GM12872 (cell line): ENCODE results near the gene CREB3L2.

Experiments
- TF ChIP-seq, protein P1 (sequence below): IDR thresholded peaks from 3 replicates; pipeline ENCODE4 v1.5.1; 2011; ENCODE audit warnings: low read depth, mild to moderate bottlenecking, low read length, moderate library complexity; ENCODE audit not compliant: insufficient read depth

The CREB3L2 gene

DNA sequence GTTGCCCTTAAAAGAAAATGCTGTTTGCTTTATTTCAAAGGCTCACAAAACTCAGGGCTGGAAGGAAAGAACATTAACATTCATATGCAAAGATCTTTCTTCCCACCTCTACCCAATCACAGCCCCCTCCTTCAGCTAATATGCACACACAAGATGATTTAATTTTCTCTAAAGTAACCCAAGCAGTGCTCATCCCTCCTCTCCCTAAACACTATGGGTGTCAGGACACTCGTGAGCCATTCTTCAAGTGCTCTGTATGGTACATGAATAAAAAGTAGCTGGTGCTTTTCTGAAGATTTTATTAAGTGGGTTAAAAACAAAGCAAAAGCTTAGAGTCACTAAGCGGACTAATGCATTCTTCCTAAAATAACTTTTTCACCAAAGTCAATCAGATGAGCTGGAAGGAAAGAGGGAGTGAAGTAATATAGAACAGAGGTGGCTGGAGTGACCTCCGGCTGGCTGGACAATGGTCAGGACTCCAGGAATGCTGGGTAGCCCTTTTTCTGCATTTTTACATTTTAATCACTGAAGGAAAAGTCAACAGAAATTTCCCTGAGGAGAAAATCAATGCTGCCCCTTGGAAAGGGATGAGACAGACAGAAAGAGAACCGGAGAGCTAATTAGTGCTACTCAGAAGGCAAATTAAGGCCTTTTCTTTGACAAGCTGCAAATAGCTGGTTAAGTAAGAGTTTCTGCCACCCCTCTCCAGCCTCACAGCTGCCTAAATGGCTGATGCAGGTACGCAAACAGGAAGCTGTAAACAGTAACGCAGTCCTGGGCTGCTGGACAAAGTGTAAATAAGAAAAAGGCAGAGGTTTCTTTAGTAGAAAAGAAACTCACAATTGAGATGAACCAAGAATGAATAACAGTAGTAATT, 161.7 kb downstream of the CREB3L2 start:
- TF ChIP-seq, protein P1, sequence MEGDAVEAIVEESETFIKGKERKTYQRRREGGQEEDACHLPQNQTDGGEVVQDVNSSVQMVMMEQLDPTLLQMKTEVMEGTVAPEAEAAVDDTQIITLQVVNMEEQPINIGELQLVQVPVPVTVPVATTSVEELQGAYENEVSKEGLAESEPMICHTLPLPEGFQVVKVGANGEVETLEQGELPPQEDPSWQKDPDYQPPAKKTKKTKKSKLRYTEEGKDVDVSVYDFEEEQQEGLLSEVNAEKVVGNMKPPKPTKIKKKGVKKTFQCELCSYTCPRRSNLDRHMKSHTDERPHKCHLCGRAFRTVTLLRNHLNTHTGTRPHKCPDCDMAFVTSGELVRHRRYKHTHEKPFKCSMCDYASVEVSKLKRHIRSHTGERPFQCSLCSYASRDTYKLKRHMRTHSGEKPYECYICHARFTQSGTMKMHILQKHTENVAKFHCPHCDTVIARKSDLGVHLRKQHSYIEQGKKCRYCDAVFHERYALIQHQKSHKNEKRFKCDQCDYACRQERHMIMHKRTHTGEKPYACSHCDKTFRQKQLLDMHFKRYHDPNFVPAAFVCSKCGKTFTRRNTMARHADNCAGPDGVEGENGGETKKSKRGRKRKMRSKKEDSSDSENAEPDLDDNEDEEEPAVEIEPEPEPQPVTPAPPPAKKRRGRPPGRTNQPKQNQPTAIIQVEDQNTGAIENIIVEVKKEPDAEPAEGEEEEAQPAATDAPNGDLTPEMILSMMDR = no peak

GRCh38 chr7:137838706-137839315, 163.1 kb downstream of the CREB3L2 start:
- TF ChIP-seq, protein P1 = no peak

- TF ChIP-seq, protein P1 = no peak
Measured at GRCh38 chr7:137836541-137836940, 165.3 kb downstream of the CREB3L2 start.

DNA sequence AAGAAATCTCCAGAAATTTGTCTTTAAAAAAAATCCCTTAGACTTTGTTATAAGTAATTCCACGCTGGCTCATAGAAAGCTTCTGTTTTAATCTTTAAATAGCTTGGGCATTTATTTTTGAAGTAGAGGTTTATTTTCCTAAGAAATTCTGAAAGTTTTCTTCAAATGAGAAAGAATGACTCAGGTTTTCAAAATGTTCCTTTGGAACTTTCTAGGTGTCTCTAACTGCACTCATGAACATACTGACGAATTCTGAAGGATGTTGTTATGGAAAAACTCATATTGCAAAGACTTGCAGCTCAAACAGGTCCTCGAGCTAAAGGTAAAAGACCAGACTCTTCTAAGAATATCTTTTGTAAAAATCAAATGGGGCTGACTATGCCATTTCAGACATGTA, 165.8 kb downstream of the CREB3L2 start:
- TF ChIP-seq, protein P1 = no peak

GRCh38 chr7:137835486-137836112, 166.3 kb downstream of the CREB3L2 start:
- TF ChIP-seq, protein P1 = no peak

GRCh38 chr7:137834552-137834951, 167.3 kb downstream of the CREB3L2 start:
- TF ChIP-seq, protein P1 = no peak

DNA sequence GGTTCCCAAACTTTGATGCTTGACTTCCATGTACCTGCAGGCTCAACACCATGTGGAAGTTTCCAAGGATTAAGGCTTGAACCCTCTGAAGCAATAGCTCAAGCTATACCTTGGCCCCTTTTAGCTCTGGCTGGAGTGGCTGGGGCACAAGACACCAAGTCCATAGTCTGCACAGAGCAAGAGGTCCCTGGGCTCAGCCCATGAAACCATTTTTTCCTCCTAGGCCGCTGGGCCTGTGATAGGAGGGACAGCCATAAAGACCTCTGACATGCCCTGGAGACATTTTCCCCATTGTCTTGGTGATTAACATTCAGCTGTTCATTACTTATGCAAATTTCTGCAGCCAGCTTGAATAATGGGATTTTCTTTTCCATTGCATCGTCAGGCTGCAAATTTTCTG, 169.5 kb downstream of the CREB3L2 start:
- TF ChIP-seq, protein P1 = no peak
